ENCODE results near the gene FXR2. TPM values are rescaled to one million over a fixed set of nuclear protein-coding genes. Genes with fewer than 3 reads are reported as not detected.

Gene FXR2
- total RNA-seq, 2 donors from 2014 or later = 25.4 to 31.6 TPM

- intact Hi-C loops (cut with DNase I) = loop anchor here in 1 of 2 donors (10.0 kb wide), 1 partner anchor 1367 kb away; no protein-coding TSS in a partner anchor
- no peak for DNase-seq (ENCODE audit: low spot score)
These were observed 37.1 kb downstream of the FXR2 start for GRCh38 chr17:7577327-7578199.

- no peak for DNase-seq (ENCODE audit: low spot score)
- intact Hi-C loops (cut with DNase I) = loop anchor here in 1 of 2 donors (10.0 kb wide), 1 partner anchor 1368 kb away; no protein-coding TSS in a partner anchor
These were observed 38.2 kb downstream of the FXR2 start for GRCh38 chr17:7576432-7576937.

- no peak for DNase-seq (ENCODE audit: low spot score)
- intact Hi-C loops (cut with DNase I) = loop anchor here in 1 of 2 donors (10.0 kb wide), 1 partner anchor 1369 kb away; no protein-coding TSS in a partner anchor
These were observed 38.7 kb downstream of the FXR2 start for GRCh38 chr17:7575959-7576358.

DNA sequence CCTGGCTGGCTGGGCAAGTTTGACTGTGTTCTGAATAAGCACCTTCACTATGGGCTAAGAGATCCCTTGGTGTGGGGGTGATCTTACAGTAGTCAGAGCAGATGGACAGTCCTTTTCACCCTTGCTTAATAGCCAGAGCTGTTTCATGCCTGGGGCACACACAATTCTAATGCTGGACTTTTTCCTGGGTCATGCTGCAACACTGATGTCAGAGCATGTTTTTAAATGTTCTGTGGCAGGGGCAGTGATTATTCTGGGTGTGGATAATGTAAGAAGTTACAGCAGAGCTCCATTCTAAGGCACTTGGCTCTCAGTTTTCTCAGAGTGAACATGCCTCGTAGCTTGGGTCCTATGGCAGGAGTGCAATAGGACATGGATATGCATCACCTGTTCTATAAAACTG lies 39.2 kb downstream of the FXR2 start:
- no peak for DNase-seq (ENCODE audit: low spot score)
- intact Hi-C loops (cut with DNase I) = loop anchor here in 1 of 2 donors (10.0 kb wide), 1 partner anchor 1369 kb away; no protein-coding TSS in a partner anchor

DNA sequence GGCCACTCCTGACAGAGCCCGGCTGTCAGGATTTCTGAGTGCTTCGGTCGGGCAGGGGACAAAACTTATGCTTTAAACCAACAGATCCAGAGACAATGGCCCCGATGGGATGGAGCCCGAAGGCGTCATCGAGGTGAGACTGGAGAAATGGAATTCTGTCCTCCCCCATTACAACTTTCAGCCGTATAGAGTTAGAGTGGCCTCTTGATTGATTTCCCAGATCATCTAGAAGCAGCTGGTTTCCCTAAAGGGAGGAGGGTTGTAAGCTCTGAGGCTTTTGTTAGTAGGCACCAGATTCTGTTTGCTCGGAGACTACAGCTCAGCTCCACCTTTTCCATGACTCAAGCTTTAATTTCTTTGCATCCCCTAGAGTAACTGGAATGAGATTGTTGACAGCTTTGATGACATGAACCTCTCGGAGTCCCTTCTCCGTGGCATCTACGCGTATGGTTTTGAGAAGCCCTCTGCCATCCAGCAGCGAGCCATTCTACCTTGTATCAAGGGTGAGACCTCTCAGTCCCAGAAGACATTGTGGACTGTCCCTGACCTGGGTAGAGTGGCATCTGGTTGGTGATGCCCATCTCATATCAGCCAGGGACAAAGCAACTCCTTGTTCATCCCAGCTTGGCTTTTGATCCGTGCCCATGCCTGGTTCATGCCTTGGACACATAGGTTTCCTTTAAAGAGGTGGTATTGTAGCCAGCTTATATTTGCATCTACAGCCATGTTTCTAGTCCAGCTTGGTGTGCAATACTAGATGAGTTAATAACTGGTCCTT lies 40.3 kb downstream of the FXR2 start:
- DNase-seq (ENCODE audit: low spot score) = no peak
- intact Hi-C loops (cut with DNase I) = loop anchor here in 1 of 2 donors (10.0 kb wide), 1 partner anchor 1370 kb away; no protein-coding TSS in a partner anchor

- peak; percentile 97 for DNase-seq (ENCODE audit: low spot score)
- intact Hi-C loops (cut with DNase I) = loop anchor here in 1 of 2 donors (10.0 kb wide), 1 partner anchor 1371 kb away; no protein-coding TSS in a partner anchor
These were observed 41.2 kb downstream of the FXR2 start for GRCh38 chr17:7573324-7574080.

- peak; percentile 100 for DNase-seq (ENCODE audit: low spot score)
- intact Hi-C loops (cut with DNase I) = loop anchor here in 1 of 2 donors (10.0 kb wide), 1 partner anchor 1372 kb away; no protein-coding TSS in a partner anchor
These were observed 41.9 kb downstream of the FXR2 start for GRCh38 chr17:7572588-7573323.

DNA sequence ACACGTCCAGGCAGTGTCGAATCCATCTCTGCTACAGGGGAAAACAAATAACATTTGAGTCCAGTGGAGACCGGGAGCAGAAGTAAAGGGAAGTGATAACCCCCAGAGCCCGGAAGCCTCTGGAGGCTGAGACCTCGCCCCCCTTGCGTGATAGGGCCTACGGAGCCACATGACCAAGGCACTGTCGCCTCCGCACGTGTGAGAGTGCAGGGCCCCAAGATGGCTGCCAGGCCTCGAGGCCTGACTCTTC lies 42.4 kb downstream of the FXR2 start:
- DNase-seq (ENCODE audit: low spot score) = no peak
- intact Hi-C loops (cut with DNase I) = loop anchor here in 1 of 2 donors (10.0 kb wide), 1 partner anchor 1373 kb away; no protein-coding TSS in a partner anchor

DNA sequence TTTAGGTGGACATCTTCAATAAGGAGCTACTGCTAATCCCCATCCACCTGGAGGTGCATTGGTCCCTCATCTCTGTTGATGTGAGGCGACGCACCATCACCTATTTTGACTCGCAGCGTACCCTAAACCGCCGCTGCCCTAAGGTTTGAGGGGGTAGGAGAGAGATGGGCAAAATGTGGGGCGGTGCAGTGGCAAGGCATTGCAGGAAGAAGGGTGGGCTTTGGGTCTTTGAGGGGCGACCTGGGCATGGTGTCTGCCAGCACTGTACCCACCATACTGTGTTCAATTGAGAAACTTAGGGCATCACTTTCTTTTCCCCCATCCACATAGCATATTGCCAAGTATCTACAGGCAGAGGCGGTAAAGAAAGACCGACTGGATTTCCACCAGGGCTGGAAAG lies 44.3 kb downstream of the FXR2 start:
- no peak for DNase-seq (ENCODE audit: low spot score)
- intact Hi-C loops (cut with DNase I) = loop anchor here in 1 of 2 donors (10.0 kb wide), 1 partner anchor 1374 kb away; no protein-coding TSS in a partner anchor

DNA sequence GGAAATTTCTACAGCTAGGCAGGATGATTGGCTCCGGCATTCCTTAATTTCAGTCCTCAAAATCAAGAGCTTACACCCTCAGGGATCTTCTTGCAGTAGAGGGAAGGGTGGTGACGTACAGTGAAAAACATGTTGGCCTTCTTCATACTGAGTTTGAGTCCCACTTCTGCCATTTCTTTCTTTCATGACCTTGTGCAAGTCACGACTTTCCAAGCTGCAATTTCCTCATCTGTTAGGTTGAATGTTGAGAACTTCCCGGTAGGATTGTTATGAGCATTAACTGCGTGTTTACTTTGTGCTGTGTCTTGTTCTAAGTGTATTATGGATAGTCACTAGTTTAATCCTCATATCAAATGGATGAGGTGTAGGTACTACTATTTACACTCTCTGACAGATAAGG lies 45.1 kb downstream of the FXR2 start:
- no peak for DNase-seq (ENCODE audit: low spot score)
- intact Hi-C loops (cut with DNase I) = loop anchor here in 1 of 2 donors (10.0 kb wide), 2 partner anchors 135 to 215 kb away; partner anchors contain the start of genes FGF11, KCTD11, TMEM102 and TMEM95

DNA sequence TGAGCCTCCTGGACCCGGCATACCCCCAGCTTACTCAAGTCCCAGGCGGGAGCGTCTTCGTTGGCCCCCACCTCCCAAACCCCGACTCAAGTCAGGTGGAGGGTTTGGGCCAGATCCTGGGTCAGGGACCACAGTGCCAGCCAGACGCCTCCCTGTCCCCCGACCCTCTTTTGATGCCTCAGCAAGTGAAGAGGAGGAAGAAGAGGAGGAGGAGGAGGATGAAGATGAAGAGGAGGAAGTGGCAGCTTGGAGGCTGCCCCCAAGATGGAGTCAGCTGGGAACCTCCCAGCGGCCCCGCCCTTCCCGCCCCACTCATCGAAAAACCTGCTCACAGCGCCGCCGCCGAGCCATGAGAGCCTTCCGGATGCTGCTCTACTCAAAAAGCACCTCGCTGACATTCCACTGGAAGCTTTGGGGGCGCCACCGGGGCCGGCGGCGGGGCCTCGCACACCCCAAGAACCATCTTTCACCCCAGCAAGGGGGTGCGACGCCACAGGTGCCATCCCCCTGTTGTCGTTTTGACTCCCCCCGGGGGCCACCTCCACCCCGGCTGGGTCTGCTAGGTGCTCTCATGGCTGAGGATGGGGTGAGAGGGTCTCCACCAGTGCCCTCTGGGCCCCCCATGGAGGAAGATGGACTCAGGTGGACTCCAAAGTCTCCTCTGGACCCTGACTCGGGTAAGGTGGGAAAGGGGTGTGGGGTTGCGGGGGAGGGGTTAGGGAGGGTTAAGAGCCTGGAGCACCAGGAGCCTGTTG lies 51.4 kb downstream of the FXR2 start:
- intact Hi-C loops (cut with DNase I) = loop anchor here in 1 of 2 donors (10.0 kb wide), 2 partner anchors 128 to 208 kb away; partner anchors contain the start of genes FGF11, KCTD11, TMEM102 and TMEM95
- DNase-seq (ENCODE audit: low spot score) = no peak

DNA sequence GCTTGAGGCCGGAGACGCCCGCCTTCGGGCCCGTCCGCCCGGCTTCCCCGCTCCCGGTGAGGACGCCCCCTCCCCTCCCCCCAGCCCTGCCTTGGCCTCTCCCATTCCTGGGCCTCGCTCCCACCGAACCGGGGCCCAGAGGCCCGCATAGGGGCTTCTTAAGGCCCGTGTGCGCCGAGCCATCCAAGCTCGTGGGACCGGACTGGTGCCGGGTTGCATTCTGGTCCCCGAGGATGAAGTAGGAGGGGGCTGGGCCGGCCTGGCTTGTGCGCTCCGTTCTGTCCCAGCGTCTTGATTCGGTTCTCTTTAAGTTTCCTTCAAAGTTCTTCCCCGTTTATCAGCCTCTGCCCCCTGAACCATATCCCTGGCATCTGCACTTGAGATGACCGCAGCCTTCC lies 52.5 kb downstream of the FXR2 start:
- intact Hi-C loops (cut with DNase I) = loop anchor here in 1 of 2 donors (10.0 kb wide), 2 partner anchors 127 to 207 kb away; partner anchors contain the start of genes FGF11, KCTD11, TMEM102 and TMEM95
- DNase-seq (ENCODE audit: low spot score) = no peak

- intact Hi-C loops (cut with DNase I) = loop anchor here in 1 of 2 donors (2.0 to 10.0 kb wide), 3 partner anchors 47 to 207 kb away; partner anchors contain the start of genes FGF11, KCTD11, TMEM102 and TMEM95
- DNase-seq (ENCODE audit: low spot score) = peak; percentile 97
These were observed 53.0 kb downstream of the FXR2 start, which contains the start of gene SENP3 for GRCh38 chr17:7561589-7562207. Gene SENP3, plus strand, starts transcription at chr17:7561919. Its CDS starts 1,158 bp downstream, at chr17:7563077.

GRCh38 chr17:7561028-7561575 lies 53.6 kb downstream of the FXR2 start:
- DNase-seq (ENCODE audit: low spot score) = peak; percentile 97
- intact Hi-C loops (cut with DNase I) = loop anchor here in 1 of 2 donors (2.0 to 10.0 kb wide), 3 partner anchors 46 to 206 kb away; partner anchors contain the start of genes FGF11, KCTD11, TMEM102 and TMEM95

GRCh38 chr17:7560172-7561027 lies 54.3 kb downstream of the FXR2 start:
- intact Hi-C loops (cut with DNase I) = loop anchor here in 1 of 2 donors (2.0 to 10.0 kb wide), 3 partner anchors 46 to 206 kb away; partner anchors contain the start of genes FGF11, KCTD11, TMEM102 and TMEM95
- peak; percentile 90 for DNase-seq (ENCODE audit: low spot score)

All from posterior vena cava (tissue), 2 donors.